HG03039 (cell line): Measurements from ENCODE around the gene NMRK2.
"Not testable (repeated sequence)": the region's sequence is repeated elsewhere in the genome, so short reads cannot be mapped to it uniquely, and the experiment has no call there.

Source experiments
- ATAC-seq: cut with Tn5 transposase; IDR thresholded peaks from one replicate; pipeline ENCODE4 v1.9.1; 2021; ENCODE audit warnings: mild to moderate bottlenecking, moderate library complexity; ENCODE audit not compliant: unreplicated experiment

Gene NMRK2

DNA sequence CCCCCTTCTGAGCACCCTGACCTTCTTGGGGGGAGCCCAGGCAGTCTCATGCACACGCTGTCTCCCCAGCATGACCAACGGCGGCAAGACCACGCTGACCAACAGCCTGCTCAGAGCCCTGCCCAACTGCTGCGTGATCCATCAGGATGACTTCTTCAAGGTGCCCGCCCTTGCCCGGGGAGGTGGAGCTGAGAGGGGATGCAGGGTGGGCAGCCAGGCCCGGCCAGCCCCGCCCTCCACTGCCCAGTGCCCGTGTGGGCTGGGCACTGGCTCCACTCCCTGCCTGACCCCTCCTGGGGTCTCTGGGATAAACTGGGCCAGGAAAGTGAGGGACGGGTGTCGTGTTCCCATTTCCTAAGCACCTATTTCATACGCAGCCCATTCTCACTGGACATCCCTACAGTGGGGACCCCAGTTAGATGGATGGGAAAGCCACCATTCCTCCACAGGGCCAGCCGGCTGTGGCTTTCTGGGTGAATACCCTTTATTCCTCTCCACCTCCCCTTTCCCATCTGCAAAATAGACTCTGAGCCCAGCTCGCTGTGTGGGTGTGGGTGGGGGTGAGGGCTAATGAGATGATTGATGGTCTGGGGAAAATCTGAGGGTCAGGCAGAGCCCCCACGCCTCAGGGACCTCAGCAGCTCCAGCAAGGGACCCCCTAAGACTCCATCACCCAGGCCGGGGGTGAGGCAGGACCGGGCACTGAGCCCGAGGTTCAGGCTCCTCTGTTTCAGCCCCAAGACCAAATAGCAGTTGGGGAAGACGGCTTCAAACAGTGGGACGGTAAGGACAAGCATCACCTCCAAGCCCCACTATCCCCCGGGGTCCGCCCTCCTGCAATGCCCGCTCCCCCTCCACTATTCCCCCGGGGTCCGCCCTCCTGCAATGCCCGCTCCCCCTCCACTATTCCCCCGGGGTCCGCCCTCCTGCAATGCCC is 3.9 kb downstream of the NMRK2 start:
- ATAC-seq, result no peak

DNA sequence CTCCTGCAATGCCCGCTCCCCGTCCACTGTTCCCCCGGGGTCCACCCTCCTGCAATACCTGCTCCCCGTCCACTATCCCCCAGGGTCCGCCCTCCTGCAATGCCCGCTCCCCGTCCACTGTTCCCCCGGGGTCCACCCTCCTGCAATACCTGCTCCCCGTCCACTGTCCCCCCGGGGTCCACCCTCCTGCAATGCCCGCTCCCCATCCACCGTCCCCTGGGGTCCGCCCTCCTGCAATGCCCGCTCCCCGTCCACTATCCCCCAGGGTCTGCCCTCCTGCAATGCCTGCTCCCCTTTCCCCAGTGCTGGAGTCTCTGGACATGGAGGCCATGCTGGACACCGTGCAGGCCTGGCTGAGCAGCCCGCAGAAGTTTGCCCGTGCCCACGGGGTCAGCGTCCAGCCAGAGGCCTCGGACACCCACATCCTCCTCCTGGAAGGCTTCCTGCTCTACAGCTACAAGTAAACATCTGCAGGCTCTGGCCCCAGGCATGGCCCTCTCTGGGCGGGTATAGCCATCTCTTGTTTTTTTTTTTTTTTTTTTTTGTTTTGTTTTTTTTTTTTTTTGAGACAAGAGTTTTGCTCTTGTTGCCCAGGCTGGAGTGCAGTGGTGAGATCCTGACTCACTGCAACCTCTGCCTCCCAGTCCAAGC is 5.6 kb downstream of the NMRK2 start:
- ATAC-seq, result not testable (repeated sequence)

GRCh38 chr19:3942790-3943409 is 10.0 kb downstream of the NMRK2 start:
- no peak for ATAC-seq

- no peak for ATAC-seq
Observed at GRCh38 chr19:3944018-3944721, 11.3 kb downstream of the NMRK2 start.

DNA sequence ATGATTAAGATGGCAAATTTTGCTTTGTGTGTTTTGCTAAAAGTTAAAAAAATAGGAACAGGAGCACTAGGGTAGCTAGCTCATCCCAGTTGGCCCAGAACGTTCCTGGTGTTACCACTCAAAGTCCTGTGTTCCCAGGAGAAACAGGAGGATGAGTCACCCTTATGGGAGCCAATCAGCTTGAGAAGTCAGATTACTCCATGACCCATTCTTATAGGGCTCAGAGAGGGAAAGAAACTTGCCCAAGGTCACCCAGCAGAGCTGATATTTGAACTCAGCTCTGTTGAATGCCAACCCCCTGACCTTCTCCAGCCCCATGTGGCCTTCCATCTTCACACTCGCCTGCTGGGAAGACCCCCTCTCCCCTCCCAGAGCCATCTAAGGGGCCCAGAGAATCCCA is 13.0 kb downstream of the NMRK2 start:
- ATAC-seq, result no peak

- ATAC-seq, result not testable (repeated sequence)
Observed at GRCh38 chr19:3947316-3947933, 14.6 kb downstream of the NMRK2 start.

GRCh38 chr19:3949294-3949693 is 16.4 kb downstream of the NMRK2 start:
- no peak for ATAC-seq

- no peak for ATAC-seq
Observed at GRCh38 chr19:3949997-3950859, 17.4 kb downstream of the NMRK2 start.

DNA sequence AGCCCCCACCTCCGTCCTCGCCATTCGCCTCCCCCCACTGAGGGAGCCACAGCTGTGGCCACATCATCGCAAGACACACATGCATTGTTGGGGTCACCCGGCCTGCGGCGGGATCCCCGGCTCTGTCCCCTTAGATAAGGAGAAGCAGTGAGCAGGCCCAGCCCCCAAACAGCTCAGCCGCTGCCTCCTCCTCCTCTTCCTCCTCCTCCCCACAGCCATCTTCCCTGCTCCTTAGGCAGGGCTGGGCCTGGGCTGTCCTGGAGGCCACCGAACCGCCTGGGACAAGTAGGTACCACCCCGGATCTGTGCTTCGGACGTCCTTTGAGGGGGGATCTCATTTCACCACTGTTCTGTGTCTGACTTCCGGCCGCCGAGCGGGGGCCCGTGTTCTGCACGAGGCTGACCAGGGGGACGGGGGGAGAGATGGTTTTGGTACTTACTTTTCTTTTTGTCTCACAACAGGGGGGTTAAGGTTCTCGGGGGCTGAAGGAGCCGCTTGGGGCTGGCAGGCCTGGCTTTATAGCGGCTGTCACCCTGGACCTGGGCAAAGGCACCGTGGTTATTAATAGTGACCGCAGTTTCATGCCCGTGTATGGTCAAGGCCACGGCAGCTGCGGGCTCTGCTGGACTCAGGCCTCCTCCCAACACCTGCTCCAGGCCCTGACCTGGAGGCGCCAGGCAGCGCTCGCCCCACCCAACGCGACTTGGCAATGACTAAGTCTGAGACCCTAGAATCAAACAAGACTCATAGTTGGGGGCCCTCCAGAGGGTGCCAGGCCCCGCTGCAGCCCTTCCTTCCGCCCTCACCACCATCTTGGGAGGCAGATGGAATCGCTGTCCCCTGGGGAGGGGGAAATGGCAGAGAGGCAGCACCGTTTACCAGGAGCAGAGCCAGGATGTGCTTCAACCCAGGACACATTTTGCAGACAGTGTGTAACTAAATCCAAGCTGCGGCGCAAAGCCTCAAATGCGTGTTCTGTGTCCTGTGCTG is 18.3 kb downstream of the NMRK2 start:
- ATAC-seq, result no peak

- not testable (repeated sequence) for ATAC-seq
Observed at GRCh38 chr19:3952755-3953276, 19.9 kb downstream of the NMRK2 start.

DNA sequence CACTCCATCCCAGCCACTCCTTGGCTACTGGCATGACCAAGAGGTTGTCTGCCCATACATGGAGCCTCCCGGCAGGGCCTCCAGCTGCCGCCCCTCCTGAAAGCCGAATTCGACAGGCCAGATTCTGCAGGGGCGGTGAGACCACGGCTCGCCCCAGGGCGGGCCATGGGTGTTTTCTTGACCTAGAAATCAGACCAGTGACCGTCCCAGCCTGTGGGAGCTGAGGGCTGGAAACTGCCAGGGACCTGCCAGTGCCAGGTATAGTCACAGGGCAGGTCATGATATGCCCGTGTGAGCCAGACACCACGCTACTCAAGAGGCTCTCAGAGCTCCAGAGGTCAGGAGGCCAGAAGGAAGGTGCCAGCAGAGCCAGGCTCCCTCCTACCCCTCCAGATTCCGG is 21.2 kb downstream of the NMRK2 start:
- no peak for ATAC-seq

DNA sequence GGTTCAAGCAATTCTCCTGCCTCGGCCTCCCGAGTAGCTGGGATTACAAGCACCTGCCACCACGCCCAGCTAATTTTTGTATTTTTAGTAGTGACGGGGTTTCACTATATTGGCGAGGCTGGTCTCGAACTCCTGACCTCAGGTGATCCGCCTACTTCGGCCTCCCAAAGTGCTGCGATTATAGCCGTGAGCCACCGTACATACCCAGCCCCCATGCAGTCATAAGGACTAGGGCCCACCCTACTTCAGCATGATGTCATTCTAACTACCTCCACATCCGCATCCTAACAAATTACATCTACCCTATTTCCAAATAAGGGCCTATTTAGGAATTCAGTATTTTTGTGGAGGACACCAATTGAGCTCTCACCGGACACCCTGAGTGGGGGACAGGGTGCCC is 22.4 kb downstream of the NMRK2 start:
- ATAC-seq, result not testable (repeated sequence)

GRCh38 chr19:3955688-3956087 is 22.8 kb downstream of the NMRK2 start:
- no peak for ATAC-seq

- no peak for ATAC-seq
Observed at GRCh38 chr19:3958836-3959765, 26.2 kb downstream of the NMRK2 start.

GRCh38 chr19:3959766-3960131 is 26.9 kb downstream of the NMRK2 start:
- ATAC-seq, result no peak

- ATAC-seq, result no peak
Observed at GRCh38 chr19:3961007-3961406, 28.1 kb downstream of the NMRK2 start.
